Endothelial cell of umbilical vein (primary cell): ENCODE results near the gene KRTAP1-3. TPM values are rescaled to one million over a fixed set of nuclear protein-coding genes. Genes with fewer than 3 reads are reported as not detected.

Source experiments
- BruUV-seq: library from RNA; stranded (reverse); fragments of 400-500 nt; replicated peaks from 2 replicates; lab custom pipeline; 2021; lab: Mats Ljungman, UMichigan
- CTCF ChIA-PET: fragments of 300-600, 350-600 bp; sonication (Branson Sonifier 250); formaldehyde crosslinking; loops from one replicate; lab custom pipeline; 2021; ENCODE audit warnings: antibody characterized with exemption, inconsistent platforms; lab: Charles Lee
- POLR2A ChIA-PET: fragments of 300-600, 350-600 bp; sonication (Branson Sonifier 250); formaldehyde crosslinking; loops from one replicate; lab custom pipeline; 2021; ENCODE audit warnings: antibody characterized with exemption, inconsistent platforms; lab: Charles Lee
- DNase-seq: peaks from one replicate; pipeline ENCODE4 v3.0.0-alpha.2; 2011; ENCODE audit warnings: low read depth, low spot score
- FAIRE-seq: peaks from 2 replicates; lab custom pipeline; 2011; peaks lifted over from hg19 to GRCh38; lab: Jason Lieb, UNC
- H2AFZ ChIP-seq: 2 replicates; pipeline ENCODE4 v1.6.0; 2012; ENCODE audit warnings: low read depth, low read length, control low read depth, inconsistent platforms
- H3K27ac ChIP-seq: 2 replicates; pipeline ENCODE4 v1.5.1; 2011; ENCODE audit warnings: low read depth, mild to moderate bottlenecking, control low read depth, low read length, moderate library complexity; ENCODE audit not compliant: insufficient read depth
- H3K27me3 ChIP-seq, 2 experiments: 2 replicates each; pipeline versions ENCODE4 v1.6.0 to v1.6.1; 2011; ENCODE audit warnings: low read length in 2 of 2, mixed read lengths in 1 of 2; ENCODE audit not compliant: control insufficient read depth in 2 of 2, insufficient read depth in 2 of 2
- H3K36me3 ChIP-seq, 2 experiments: 2 replicates in 1 of 2; 3 replicates in 1 of 2; pipeline ENCODE4 v1.5.1; 2011; ENCODE audit warnings: low read length in 2 of 2, mild to moderate bottlenecking in 1 of 2, moderate library complexity in 1 of 2; ENCODE audit not compliant: control insufficient read depth in 2 of 2, insufficient read depth in 2 of 2; ENCODE audit errors: extremely low read depth in 1 of 2
- H3K4me1 ChIP-seq: 3 replicates; pipeline ENCODE4 v1.5.1; 2011; ENCODE audit warnings: mild to moderate bottlenecking, low read length; ENCODE audit not compliant: control insufficient read depth, insufficient read depth; ENCODE audit errors: extremely low read depth
- H3K4me2 ChIP-seq: 2 replicates; pipeline ENCODE4 v1.6.1; 2011; ENCODE audit warnings: low read length, control low read depth, mixed read lengths; ENCODE audit not compliant: insufficient read depth
- H3K4me3 ChIP-seq, 3 experiments: fragments of 200-600 bp in 1 of 3; sonication (generic), shearing (Covaris generic) in 1 of 3; replicated peaks in 1 of 3; 2 replicates each; pipeline ENCODE4 v1.5.1; 2011 to 2016; ENCODE audit warnings: control low read depth in 3 of 3, low read length in 3 of 3, mild to moderate bottlenecking in 2 of 3, inconsistent platforms in 1 of 3, low read depth in 1 of 3, moderate library complexity in 1 of 3; ENCODE audit not compliant: insufficient read depth in 1 of 3
- H3K79me2 ChIP-seq: 2 replicates; pipeline ENCODE4 v1.6.0; 2012; ENCODE audit warnings: low read length, inconsistent platforms; ENCODE audit not compliant: control insufficient read depth, insufficient read depth
- H3K9ac ChIP-seq: replicated peaks from 2 replicates; pipeline ENCODE3; 2011; ENCODE audit warnings: low read length, control low read depth; ENCODE audit not compliant: insufficient read depth; ENCODE audit errors: extremely low read depth
- H3K9me1 ChIP-seq: replicated peaks from 3 replicates; pipeline ENCODE4 v1.6.0; 2011; ENCODE audit warnings: mild to moderate bottlenecking, low read length; ENCODE audit not compliant: control insufficient read depth, insufficient read depth; ENCODE audit errors: extremely low read depth
- H3K9me3 ChIP-seq: replicated peaks from 2 replicates; pipeline ENCODE4 v1.5.1; 2012; ENCODE audit warnings: low read length, inconsistent platforms; ENCODE audit not compliant: control insufficient read depth, insufficient read depth
- H4K20me1 ChIP-seq: replicated peaks from 2 replicates; pipeline ENCODE3; 2011; ENCODE audit warnings: mild to moderate bottlenecking, low read length; ENCODE audit not compliant: control insufficient read depth, insufficient read depth; ENCODE audit errors: extremely low read depth
- CTCF ChIP-seq, 2 donors: IDR thresholded peaks; 1 replicate in 1 of 2; 2 replicates in 1 of 2; pipeline ENCODE4 v1.5.1; 2011; ENCODE audit warnings: low read length in 2 of 2, mild to moderate bottlenecking in 2 of 2, moderate library complexity in 2 of 2, control low read depth in 1 of 2, inconsistent platforms in 1 of 2, low read depth in 1 of 2; ENCODE audit not compliant: insufficient read depth in 1 of 2; ENCODE audit errors: extremely low read depth in 1 of 2
- EZH2 ChIP-seq: IDR thresholded peaks from 2 replicates; pipeline ENCODE4 v1.6.1; 2012; ENCODE audit warnings: borderline replicate concordance, low read depth, mild to moderate bottlenecking, moderate library complexity, low read length, inconsistent platforms; ENCODE audit not compliant: severe bottlenecking
- FOS ChIP-seq: IDR thresholded peaks from 2 replicates; pipeline ENCODE4 v1.6.1; 2011; ENCODE audit warnings: mild to moderate bottlenecking, low read length, moderate library complexity, borderline replicate concordance; ENCODE audit not compliant: insufficient read depth
- GATA2 ChIP-seq: IDR thresholded peaks from 2 replicates; pipeline ENCODE4 v1.7.0; 2011; ENCODE audit warnings: low read depth, mild to moderate bottlenecking, moderate library complexity, mixed read lengths, low read length; ENCODE audit not compliant: insufficient read length, insufficient read depth
- JUN ChIP-seq: IDR thresholded peaks from 2 replicates; pipeline ENCODE4 v1.6.1; 2011; ENCODE audit warnings: borderline replicate concordance, low read depth; ENCODE audit not compliant: insufficient read length, insufficient read depth
- MAX ChIP-seq: IDR thresholded peaks from 2 replicates; pipeline ENCODE4 v1.6.1; 2011; ENCODE audit not compliant: insufficient read depth, insufficient read length
- MYC ChIP-seq: IDR thresholded peaks from one replicate; pipeline ENCODE4 v1.6.1; 2011; ENCODE audit warnings: mild to moderate bottlenecking, low read depth, low read length
- POLR2A ChIP-seq: IDR thresholded peaks from 2 replicates; pipeline ENCODE4 v1.6.1; 2012; ENCODE audit warnings: low read depth, mild to moderate bottlenecking, control low read depth, low read length
- POLR2AphosphoS5 ChIP-seq: IDR thresholded peaks from 2 replicates; pipeline ENCODE4 v1.6.1; 2012; ENCODE audit warnings: low read depth, mild to moderate bottlenecking, control low read depth, low read length, moderate library complexity; ENCODE audit not compliant: insufficient read depth
- dilution Hi-C: fragments of 300-500 bp; cut with MboI; formaldehyde crosslinking; loops from one replicate; pipeline ENCODE4 v1.15.0; 2019; ENCODE audit warnings: low sequenced_read_pairs; ENCODE audit not compliant: extremely low pct_ligation_motif_present
- intact Hi-C: fragments of 100-400 bp; cut with micrococcal nuclease; formaldehyde crosslinking; loops from one replicate; pipeline ENCODE4 v1.10.0; 2022
- polyA plus RNA-seq, 4 experiments: library from polyadenylated mRNA; depleted of rRNA in 3 of 4; stranded (reverse) in 3 of 4; unstranded in 1 of 4; fragments of >200 nt; gene quantifications; 2 replicates each; pipeline versions ENCODE4 v1.2.1 to v1.2.3, GENCODE V29; 2011 to 2012; ENCODE audit warnings: missing spikeins in 1 of 4
- total RNA-seq: library from RNA; stranded (reverse); gene quantifications from 2 replicates; pipeline ENCODE4 v1.2.3, GENCODE V29; 2021

KRTAP1-3 gene
- total and polyA plus RNA-seq, 2 donors (not counting 3 experiments of a cell fraction or from before 2014, with no cell fraction given) = not detected

DNA sequence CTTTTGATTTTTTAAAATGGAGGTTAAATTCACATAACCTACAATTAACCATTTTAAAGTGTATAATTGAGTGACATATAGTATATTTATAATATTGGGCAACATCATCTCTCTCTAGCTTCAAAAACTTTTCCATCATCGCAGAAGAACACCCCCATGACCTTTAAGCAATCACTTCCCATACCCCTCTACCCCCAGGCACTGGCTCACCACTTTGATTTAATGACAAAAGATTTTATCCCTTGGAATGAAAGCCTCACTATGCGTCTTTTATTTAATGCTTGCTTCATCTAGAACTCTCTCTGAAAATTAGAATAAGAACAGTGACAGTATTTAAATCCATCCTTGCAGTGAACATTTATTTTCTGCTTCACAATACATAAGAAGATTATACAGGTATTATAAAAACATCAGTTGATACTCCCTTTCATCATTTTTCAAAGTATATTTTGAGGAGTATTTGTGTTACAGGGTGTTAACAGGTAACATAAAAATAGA lies 3.2 kb upstream of the KRTAP1-3 start:
- Histone ChIP-seq H3K27ac (no peak overlapping the region), H3K79me2 (no peaks in the 10 kb centered on the region), H3K36me3 (no peaks in the 10 kb centered on the region), H3K9me3 (no peaks in the 10 kb centered on the region), H3K4me2 (no peak overlapping the region), H4K20me1 (no peaks in the 10 kb centered on the region), H2AFZ (no peak overlapping the region), H3K27me3 (no peaks in the 10 kb centered on the region), H3K4me3 (no peak overlapping the region), H3K9me1 (no peaks in the 10 kb centered on the region), H3K4me1 (no peaks in the 10 kb centered on the region), H3K9ac (no peak overlapping the region)
- ChIA-PET POLR2A (no interaction called here), CTCF (no interaction called here)
- FAIRE-seq (no peak), DNase-seq (no peak)
- no peak for TF ChIP-seq POLR2AphosphoS5
- no peak for TF ChIP-seq EZH2
- TF ChIP-seq MYC = no peak
- no peak for TF ChIP-seq MAX
- no peak for TF ChIP-seq JUN
- TF ChIP-seq CTCF (IDR thresholded peaks at IDR 0.05; ENCODE audit: extremely low read depth in 1 of 2, insufficient read depth in 1 of 2, low read depth in 1 of 2, low read length in 2 of 2) = no peak
- TF ChIP-seq POLR2A = no peak
- TF ChIP-seq FOS = no peak
- TF ChIP-seq GATA2 = no peak
- dilution Hi-C loops (no loop called here), intact Hi-C loops (no loop called here)
- no TSS peak for BruUV-seq
